Mesendoderm (in vitro differentiated cells): ENCODE results near the gene AXIN1.

Experiments
- DNase-seq: peaks from one replicate; pipeline ENCODE4 v3.0.0; 2013
- H2AK5ac ChIP-seq: 2 replicates; pipeline ENCODE4 v1.6.1; 2013; ENCODE audit warnings: low read length, inconsistent platforms
- H2BK120ac ChIP-seq: 2 replicates; pipeline ENCODE4 v1.6.1; 2013; ENCODE audit warnings: low read depth, mild to moderate bottlenecking, low read length, moderate library complexity, mixed read lengths
- H2BK15ac ChIP-seq: replicated peaks from 2 replicates; pipeline ENCODE4 v1.6.1; 2013; ENCODE audit warnings: low read depth, mild to moderate bottlenecking, moderate library complexity
- H2BK5ac ChIP-seq: 2 replicates; pipeline ENCODE4 v1.6.1; 2013; ENCODE audit warnings: low read length, inconsistent platforms
- H3K18ac ChIP-seq: 2 replicates; pipeline ENCODE4 v1.6.1; 2013; ENCODE audit warnings: mild to moderate bottlenecking, low read length, mixed read lengths
- H3K23ac ChIP-seq: one replicate; pipeline ENCODE4 v1.6.1; 2013; ENCODE audit warnings: low read length
- H3K27ac ChIP-seq: 2 replicates; pipeline ENCODE4 v1.5.1; 2013; ENCODE audit warnings: low read depth, mild to moderate bottlenecking, inconsistent platforms, low read length, moderate library complexity
- H3K27me3 ChIP-seq: 2 replicates; pipeline ENCODE4 v1.6.1; 2013; ENCODE audit warnings: low read length, control low read depth, mild to moderate bottlenecking, inconsistent platforms; ENCODE audit not compliant: insufficient read depth, poor library complexity
- H3K36me3 ChIP-seq: 2 replicates; pipeline ENCODE4 v1.6.1; 2013; ENCODE audit warnings: low read length, inconsistent platforms; ENCODE audit not compliant: control insufficient read depth, insufficient read depth
- H3K4ac ChIP-seq: one replicate; pipeline ENCODE4 v1.6.1; 2013; ENCODE audit warnings: low read depth, mild to moderate bottlenecking, low read length, moderate library complexity
- H3K4me1 ChIP-seq: 2 replicates; pipeline ENCODE4 v1.6.1; 2013; ENCODE audit warnings: low read depth, low read length, inconsistent platforms; ENCODE audit not compliant: control insufficient read depth
- H3K4me2 ChIP-seq: 2 replicates; pipeline ENCODE4 v1.6.1; 2013; ENCODE audit warnings: low read length
- H3K4me3 ChIP-seq: 2 replicates; pipeline ENCODE4 v1.5.1; 2013; ENCODE audit warnings: mild to moderate bottlenecking, low read length
- H3K56ac ChIP-seq: one replicate; pipeline ENCODE4 v1.6.1; 2013; ENCODE audit warnings: low read length
- H3K79me1 ChIP-seq: 2 replicates; pipeline ENCODE4 v1.6.1; 2013; ENCODE audit warnings: low read length, inconsistent platforms
- H3K79me2 ChIP-seq: 2 replicates; pipeline ENCODE4 v1.6.1; 2013; ENCODE audit warnings: mild to moderate bottlenecking, low read length; ENCODE audit not compliant: control insufficient read depth, insufficient read depth
- H3K9ac ChIP-seq: 2 replicates; pipeline ENCODE4 v1.6.1; 2013; ENCODE audit warnings: low read length, inconsistent platforms
- H4K5ac ChIP-seq: one replicate; pipeline ENCODE4 v1.6.1; 2013; ENCODE audit warnings: low read length
- H4K8ac ChIP-seq: one replicate; pipeline ENCODE4 v1.6.1; 2013; ENCODE audit warnings: low read depth, mild to moderate bottlenecking, control low read depth, low read length, moderate library complexity
- WGBS: extraction: QIAGEN DNeasy Blood & Tissue Kit; methylation state at CpG from one replicate; pipeline ENCODE4 v1.1.7; 2013; ENCODE audit warnings: low lambda C conversion rate, missing lambda C conversion rate; ENCODE audit not compliant: insufficient coverage; ENCODE audit errors: extremely low coverage; 5-methylcytosine and 5-hydroxymethylcytosine counted together

AXIN1 gene

DNA sequence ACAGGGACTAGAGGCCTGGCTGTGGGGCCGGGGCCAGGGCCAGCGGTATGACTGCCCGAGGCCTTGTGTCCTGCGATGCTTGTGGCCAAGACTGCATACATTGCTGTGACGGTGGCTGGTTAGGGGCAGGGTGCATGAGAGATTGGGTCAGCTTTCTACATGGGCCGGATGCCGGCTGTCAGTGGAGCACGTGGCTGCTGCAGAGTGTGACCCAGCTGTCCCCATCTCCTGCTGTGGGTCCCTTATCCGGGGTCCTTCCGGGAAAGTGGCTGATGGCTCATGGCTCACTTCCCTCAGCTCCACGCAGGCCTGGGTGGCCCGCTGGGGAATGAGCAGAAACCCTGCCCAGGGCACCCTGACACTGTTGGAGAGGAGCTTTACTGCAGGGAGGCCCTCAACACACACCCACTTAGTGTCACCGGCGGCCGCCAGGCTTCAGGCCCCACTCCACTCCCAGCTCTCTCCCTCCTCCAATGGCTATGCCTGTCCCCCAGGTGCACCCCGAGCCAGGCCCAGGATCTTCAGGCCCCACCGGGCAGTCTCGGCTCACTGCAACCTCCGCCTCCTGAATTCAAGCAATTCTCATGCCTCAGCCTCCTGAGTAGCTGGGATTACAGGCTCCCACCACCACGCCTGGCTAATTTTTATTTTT is 76.0 kb downstream of the AXIN1 start:
- H2AK5ac ChIP-seq: no peak overlapping the region
- H2BK120ac ChIP-seq: no peak overlapping the region
- no peak overlapping the region for H2BK15ac ChIP-seq
- no peak for DNase-seq
- H4K5ac ChIP-seq: no peak overlapping the region
- no peak overlapping the region for H3K4me2 ChIP-seq
- no peak overlapping the region for H3K23ac ChIP-seq
- H3K27ac ChIP-seq: no peak overlapping the region
- no peak overlapping the region for H3K18ac ChIP-seq
- H2BK5ac ChIP-seq: no peak overlapping the region
- H3K9ac ChIP-seq: no peak overlapping the region
- no peak overlapping the region for H3K4ac ChIP-seq
- H3K4me1 ChIP-seq: no peaks in the 10 kb centered on the region
- no peaks in the 10 kb centered on the region for H3K79me1 ChIP-seq
- WGBS: no CpG with 5 or more reads among the region's 20 CpGs
- H4K8ac ChIP-seq: no peak overlapping the region
- no peaks in the 10 kb centered on the region for H3K36me3 ChIP-seq
- H3K79me2 ChIP-seq: no peaks in the 10 kb centered on the region
- no peak overlapping the region for H3K4me3 ChIP-seq
- no peak overlapping the region for H3K56ac ChIP-seq
- peaks cover 3% of the 10 kb centered on the region for H3K27me3 ChIP-seq

DNA sequence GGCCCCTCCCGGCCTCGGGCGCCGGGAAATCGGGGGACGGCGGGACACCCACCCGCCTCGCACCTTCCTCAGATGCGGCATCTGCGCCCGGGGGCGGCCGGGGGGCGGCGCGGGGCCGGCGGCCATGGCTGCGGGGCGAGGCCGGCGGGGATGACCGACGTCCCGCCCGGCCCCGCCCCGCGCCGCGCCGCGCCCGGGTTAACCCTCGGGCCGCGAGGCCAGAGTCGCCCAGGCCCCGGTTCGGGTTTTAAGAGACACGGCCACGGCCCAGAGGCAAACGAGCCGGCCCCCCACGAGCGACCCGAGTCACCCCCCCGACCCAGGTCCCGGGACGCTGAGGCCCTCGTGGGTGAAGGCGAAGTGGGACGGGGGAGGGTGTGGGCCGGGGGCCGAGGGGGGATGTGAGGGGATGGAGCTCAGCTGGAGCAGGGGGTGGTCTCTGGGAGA is 76.7 kb downstream of the AXIN1 start, which contains the start of gene RGS11:
Gene RGS11, minus strand, starts transcription at position 159 of the 447 bp plus-strand sequence. Its CDS starts 33 bp downstream, at position 126.
- Histone ChIP-seq H4K8ac (no peak within 1 kb of the TSS), H3K4ac (no peak within 1 kb of the TSS), H3K4me2 (peak within 1 kb of the TSS; percentile 87), H2BK120ac (no peak within 1 kb of the TSS), H2BK5ac (no peak within 1 kb of the TSS), H3K79me2 (no peaks in the 10 kb centered on the region), H4K5ac (no peak within 1 kb of the TSS), H3K56ac (peak within 1 kb of the TSS; percentile 74), H3K18ac (no peak within 1 kb of the TSS), H3K9ac (peak within 1 kb of the TSS; percentile 51), H3K79me1 (no peaks in the 10 kb centered on the region), H3K4me1 (no peaks in the 10 kb centered on the region), H3K4me3 (no peak within 1 kb of the TSS), H2BK15ac (no peak within 1 kb of the TSS), H3K27me3 (peaks cover 3% of the 10 kb centered on the region), H3K36me3 (no peaks in the 10 kb centered on the region), H3K27ac (no peak within 1 kb of the TSS), H3K23ac (no peak within 1 kb of the TSS), H2AK5ac (no peak within 1 kb of the TSS)
- no peak for DNase-seq
- WGBS: no CpG with 5 or more reads among the region's 56 CpGs

DNA sequence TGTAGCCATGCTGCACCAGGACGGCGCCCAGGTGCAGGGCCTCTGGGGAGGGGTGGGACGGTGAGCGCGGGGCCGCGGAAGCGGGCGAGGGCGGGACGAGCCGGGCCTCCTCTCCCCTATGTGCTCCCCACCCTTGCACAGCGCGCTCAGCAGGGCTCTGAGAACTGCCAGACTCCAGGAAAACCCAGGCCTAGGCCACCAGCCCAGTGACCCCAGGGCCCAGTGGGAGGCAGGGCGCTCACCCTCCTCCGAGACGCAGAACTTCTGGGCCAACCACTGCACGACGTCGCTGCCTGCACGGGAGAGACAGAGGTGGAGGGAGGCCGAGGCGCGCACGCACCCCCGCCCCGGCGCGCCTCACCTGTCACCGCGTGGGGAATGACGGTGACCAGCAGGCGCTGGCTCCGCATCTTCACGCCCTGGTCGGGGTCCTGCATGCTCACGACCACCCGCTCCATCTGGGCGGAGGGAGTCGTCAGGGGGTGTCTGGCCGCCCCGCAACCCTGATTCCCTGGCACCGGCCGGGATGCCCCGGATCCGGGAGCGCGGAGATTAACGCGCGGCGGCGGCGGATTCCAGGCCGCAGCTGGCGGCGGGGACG is 77.4 kb downstream of the AXIN1 start:
- Histone ChIP-seq H2BK120ac (no peak overlapping the region), H2BK5ac (no peak overlapping the region), H3K4me1 (no peaks in the 10 kb centered on the region), H3K79me1 (no peaks in the 10 kb centered on the region), H3K27ac (no peak overlapping the region), H2BK15ac (no peak overlapping the region), H3K56ac (peak overlapping the region; percentile 74), H3K36me3 (no peaks in the 10 kb centered on the region), H4K8ac (no peak overlapping the region), H3K4me3 (no peak overlapping the region), H3K9ac (peak overlapping the region; percentile 51), H3K79me2 (no peaks in the 10 kb centered on the region), H2AK5ac (no peak overlapping the region), H3K27me3 (peaks cover 3% of the 10 kb centered on the region), H4K5ac (no peak overlapping the region), H3K18ac (no peak overlapping the region), H3K4me2 (peak overlapping the region; percentile 87), H3K4ac (no peak overlapping the region), H3K23ac (no peak overlapping the region)
- DNase-seq: no peak
- no CpG with 5 or more reads among the region's 58 CpGs for WGBS

DNA sequence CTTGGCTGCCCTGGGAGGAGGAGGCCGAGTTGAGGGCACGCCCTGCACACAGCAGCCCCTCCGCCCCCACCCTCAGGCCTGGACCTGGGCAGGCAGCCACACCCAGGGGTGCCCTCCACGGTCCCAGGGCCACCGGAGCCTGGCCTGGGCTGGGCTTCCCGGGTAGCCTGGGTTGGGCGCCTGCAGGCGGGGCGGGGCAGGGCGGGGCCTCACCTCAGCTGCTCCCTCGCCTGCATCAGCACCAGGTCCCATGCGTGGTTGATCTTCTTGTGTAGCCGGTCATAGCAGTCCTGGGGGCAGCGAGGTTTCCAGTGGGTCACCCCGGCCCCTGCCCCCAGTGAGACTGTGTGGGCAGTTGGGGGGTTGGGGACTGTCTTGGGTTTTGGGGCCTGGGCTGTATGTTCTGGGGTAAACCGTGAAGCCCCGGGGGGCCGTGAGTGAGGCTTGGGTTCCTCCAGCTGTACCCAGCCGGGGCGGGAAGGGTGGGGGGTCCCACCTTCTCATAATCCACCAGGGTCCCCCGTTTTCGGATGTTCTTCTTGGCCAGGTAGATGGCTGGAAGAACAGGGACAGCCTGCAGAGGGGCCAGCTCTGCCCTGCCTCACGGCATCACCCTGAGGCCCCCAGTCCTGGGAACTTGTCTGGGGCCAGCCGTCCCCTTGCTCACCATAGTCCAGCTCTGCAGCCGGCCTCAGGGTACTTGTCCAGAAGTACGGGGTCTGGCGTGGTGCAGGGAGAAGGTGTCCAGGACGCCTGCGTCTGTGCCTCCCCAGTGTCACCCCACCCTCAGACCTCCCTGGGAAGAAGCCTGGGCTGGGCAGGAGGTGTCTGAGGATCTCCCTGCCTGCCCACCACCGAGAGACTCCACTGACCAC is 78.7 kb downstream of the AXIN1 start:
- H3K27ac ChIP-seq: no peak overlapping the region
- no peak overlapping the region for H2BK120ac ChIP-seq
- H3K79me1 ChIP-seq: no peaks in the 10 kb centered on the region
- no peak overlapping the region for H3K18ac ChIP-seq
- no peak overlapping the region for H2AK5ac ChIP-seq
- H4K8ac ChIP-seq: no peak overlapping the region
- H2BK5ac ChIP-seq: no peak overlapping the region
- peaks cover 1% of the 10 kb centered on the region for H3K27me3 ChIP-seq
- H3K23ac ChIP-seq: no peak overlapping the region
- WGBS: no CpG with 5 or more reads among the region's 30 CpGs
- no peak overlapping the region for H3K4me2 ChIP-seq
- no peak for DNase-seq
- no peak overlapping the region for H2BK15ac ChIP-seq
- no peak overlapping the region for H3K4ac ChIP-seq
- no peaks in the 10 kb centered on the region for H3K4me1 ChIP-seq
- H3K56ac ChIP-seq: no peak overlapping the region
- no peak overlapping the region for H4K5ac ChIP-seq
- no peak overlapping the region for H3K4me3 ChIP-seq
- no peaks in the 10 kb centered on the region for H3K79me2 ChIP-seq
- no peak overlapping the region for H3K9ac ChIP-seq
- H3K36me3 ChIP-seq: no peaks in the 10 kb centered on the region

DNA sequence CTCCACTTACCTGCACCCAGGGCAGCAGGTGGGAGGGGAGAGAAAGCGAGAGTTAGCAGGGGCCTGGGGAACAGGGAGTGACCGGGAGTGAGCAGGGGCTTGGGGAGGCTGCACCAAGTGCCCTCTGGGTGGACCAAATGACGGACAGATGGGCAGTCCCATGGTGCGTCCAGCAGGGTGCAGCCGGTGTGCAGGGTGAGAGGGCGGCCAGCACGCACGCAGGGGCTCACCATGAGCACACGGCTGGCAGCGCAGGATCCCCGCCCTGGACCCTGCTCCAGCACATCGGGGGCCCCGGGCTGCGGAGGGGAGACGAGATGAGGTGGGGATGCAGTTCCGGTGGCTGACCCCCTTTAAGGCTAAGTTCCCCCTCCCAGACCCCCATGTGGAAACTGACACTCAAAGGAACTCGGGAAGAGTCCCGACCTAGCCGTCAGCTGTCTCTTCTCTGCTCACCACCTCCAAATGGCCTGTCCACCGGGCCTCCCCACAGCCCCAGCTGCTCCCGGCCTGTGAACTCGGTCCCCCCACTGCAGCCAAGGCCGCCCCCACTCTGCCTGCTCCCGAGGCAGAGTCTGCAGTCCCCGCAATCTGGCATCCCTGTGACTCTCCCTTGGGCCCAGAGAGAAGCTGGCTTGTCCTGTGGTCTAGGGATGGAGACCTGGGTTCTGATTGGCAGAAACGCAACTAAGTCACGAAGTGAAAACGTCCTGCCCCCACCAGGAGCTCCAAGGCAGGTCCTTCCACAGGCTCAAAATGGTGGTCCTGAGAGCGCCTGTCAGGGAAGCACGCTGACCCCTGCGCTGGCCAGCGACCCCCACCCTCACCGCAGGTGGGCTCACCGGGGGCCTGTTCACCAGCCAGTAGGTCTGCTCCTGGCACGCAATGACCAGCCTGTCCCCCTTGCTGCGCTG is 79.6 kb downstream of the AXIN1 start:
- Histone ChIP-seq H3K79me1 (no peaks in the 10 kb centered on the region), H3K18ac (no peak overlapping the region), H3K4ac (no peak overlapping the region), H3K79me2 (no peaks in the 10 kb centered on the region), H3K4me1 (no peaks in the 10 kb centered on the region), H4K5ac (no peak overlapping the region), H2AK5ac (no peak overlapping the region), H2BK15ac (no peak overlapping the region), H3K27ac (no peak overlapping the region), H3K56ac (no peak overlapping the region), H2BK5ac (no peak overlapping the region), H3K36me3 (no peaks in the 10 kb centered on the region), H3K4me3 (no peak overlapping the region), H2BK120ac (no peak overlapping the region), H4K8ac (no peak overlapping the region), H3K9ac (no peak overlapping the region), H3K27me3 (peaks cover 1% of the 10 kb centered on the region), H3K4me2 (no peak overlapping the region), H3K23ac (no peak overlapping the region)
- WGBS: no CpG with 5 or more reads among the region's 36 CpGs
- DNase-seq: no peak
